HG02642 (cell line): ENCODE results near the gene FCER1G.

Experiments
- ATAC-seq: cut with Tn5 transposase; IDR thresholded peaks from one replicate; pipeline ENCODE4 v1.9.1; 2021; ENCODE audit warnings: mild to moderate bottlenecking; ENCODE audit not compliant: unreplicated experiment, poor library complexity

Gene FCER1G

DNA sequence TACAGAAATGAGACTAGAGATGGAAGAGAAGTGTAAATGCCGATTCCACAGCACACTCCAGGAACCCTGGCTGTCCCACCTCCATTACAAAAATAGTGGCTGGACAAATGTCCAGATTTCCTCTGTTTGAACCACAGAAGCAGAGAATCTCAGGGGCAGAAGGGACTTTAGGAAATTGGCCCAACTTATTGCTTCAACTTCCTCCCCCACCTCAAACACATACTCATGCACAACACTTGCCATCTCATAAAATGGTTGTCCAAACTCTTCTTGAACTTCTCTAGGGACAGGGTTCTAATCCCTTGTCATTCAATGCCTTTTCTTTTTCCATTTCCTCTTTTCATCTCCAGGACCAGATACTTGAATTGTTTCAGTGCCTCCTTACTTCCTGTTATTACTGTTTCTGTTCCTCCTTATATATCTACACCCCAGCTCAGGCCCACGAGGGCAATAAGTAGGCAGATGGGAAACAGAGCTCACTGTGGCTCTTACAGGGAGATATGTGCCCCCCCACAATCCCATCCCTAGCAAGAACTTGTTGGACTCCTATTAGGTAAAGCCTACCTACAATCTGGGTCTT, 29.3 kb upstream of the FCER1G start:
- ATAC-seq = peak; percentile 24

DNA sequence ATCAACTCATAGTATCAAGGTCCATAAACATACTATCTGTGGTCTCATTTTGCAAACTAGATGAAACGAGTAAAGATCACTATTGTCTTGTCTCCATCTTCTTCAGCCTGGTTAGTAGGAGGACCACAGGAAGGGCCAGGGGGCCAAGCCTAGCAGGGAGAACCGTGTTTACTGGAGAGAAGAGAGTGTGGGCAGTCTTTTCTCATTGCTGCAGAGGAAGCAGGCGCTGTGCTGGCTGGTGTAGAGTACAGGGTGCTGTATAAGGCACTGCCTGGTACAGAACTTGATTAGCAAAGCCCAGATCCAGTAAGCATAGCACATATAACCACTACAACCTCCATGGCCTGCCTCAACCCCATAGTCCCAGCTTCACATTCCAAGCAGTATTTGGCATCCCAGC, 27.8 kb upstream of the FCER1G start:
- ATAC-seq = no peak

DNA sequence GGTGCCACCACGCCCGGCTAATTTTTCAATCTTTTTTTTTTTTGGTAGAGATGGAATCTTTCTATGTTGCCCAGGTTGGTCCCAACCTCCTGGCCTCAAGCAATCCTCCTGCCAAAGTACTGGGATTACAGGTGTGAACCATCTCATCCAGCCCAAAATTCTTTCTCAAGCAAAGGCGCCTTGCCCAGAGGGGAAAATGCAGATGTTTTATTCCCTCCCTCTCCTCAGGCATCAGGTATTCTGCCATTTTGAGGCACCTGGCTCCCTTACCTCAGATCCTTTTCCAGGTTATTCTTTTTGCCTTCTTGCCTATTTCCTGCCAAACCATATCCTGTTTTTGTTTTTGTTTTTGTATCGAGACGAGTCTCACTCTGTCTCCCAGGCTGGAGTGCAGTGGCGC, 26.7 kb upstream of the FCER1G start:
- no peak for ATAC-seq

DNA sequence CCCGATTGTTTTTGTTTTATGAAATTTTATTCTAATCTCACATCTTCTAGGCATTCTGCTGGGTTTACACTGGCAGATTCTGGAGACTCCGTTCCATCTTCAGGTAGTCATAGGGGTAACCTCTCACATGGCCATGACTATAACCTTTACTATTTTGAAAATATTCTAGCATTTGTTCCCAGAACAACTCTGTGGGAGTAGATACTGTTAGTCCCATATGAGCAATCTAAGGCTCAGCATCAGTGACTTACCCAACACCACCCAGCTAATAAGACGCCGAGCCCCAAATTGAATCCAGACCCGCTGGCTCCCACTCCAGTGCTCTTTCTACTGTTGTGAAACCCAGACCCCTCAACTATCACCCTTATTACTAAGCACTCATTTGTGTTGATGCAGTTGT, 26.1 kb upstream of the FCER1G start:
- ATAC-seq = no peak

DNA sequence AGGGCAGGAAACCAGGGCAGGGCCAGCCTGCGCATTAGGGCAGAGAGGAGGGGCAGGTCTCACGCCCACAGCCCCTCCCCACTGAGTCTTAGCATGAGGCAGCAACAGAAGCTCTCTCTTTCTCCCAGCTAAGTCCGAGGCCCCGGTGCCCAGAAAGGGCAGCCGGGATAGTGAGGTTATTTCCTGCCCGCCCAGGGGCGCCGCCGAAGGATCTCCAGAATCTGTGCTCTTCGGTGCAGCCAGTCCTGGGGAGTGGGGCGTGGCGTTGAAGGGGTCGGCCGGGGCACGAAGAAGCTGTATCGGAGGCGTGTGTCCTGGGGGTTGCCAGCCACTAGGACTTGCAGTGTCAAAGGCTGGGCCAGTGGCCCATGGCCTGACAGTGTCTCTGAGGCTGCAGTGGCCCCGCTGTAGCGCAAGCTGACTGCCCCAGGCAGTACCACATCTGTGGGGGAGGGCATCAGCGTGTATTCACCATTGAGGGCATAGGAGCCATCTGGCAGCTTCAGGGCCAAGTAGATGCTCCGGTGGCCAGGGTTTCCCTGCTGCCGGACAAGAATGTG, 24.1 kb upstream of the FCER1G start:
- no peak for ATAC-seq

DNA sequence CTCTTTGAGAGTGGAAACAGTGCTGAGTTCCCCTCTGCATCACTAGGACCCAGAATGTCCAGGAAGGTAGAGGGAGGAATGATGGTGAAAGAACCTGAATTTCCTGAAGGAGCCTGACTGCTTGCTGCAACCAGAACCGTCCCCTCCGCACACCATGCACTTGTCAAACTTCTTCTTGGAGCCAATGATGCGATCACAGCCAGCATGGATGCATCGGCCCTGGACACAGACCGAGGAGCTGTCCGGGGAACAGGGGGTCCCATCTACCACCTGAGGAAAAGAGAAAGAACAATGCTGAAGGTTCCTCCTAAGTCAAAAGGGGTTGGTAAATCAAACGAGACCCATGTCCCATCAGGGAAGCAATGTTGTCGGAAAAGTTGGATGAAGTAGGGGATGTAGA, 23.1 kb upstream of the FCER1G start:
- ATAC-seq = no peak

DNA sequence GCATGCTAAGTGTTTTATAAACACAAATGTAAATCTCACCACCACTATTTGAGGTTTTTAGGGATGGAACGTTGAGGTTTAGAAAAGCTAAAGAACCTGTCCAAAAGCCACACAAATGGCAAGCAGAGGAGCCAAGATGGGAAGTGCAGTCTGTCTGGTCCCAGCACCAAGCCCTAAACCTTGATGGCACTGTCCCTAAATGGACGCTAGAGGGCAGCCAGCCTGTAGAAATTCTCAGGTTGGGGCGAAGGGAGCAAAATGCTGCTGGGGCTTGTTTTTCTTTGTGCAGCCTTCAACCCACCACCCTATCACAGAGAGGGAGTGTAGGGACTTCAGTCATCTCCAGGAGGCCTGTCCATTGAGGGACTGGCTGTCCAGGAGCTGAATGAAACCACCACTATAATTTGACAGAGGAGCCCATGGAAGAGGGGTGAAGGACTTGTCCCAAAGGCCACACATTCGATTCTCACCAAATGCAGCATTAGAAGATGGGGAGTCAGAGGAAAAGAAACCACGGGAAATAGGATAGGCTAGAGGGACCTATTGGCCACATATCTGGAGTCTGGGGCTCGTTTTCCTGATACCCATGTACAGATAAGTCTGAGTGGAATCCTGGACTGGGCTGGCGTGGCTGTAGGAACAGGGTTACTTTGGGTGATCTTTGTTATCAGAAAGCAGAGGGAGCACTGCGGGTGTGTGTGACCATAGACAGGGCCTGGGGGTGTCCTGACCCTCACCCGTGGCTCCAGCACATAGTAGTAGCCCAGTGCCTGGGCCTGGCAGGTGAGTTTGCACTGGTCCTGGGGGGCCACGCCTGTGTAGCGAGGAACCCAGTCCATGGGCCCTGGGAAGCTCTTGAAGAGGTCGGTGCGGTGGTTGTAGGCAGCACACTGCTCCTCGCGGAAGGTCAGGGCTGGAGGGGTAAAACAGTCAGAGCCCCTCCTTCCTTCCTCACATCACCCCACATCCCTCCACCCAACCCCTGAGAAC, 22.3 kb upstream of the FCER1G start:
- ATAC-seq = peak; percentile 68

DNA sequence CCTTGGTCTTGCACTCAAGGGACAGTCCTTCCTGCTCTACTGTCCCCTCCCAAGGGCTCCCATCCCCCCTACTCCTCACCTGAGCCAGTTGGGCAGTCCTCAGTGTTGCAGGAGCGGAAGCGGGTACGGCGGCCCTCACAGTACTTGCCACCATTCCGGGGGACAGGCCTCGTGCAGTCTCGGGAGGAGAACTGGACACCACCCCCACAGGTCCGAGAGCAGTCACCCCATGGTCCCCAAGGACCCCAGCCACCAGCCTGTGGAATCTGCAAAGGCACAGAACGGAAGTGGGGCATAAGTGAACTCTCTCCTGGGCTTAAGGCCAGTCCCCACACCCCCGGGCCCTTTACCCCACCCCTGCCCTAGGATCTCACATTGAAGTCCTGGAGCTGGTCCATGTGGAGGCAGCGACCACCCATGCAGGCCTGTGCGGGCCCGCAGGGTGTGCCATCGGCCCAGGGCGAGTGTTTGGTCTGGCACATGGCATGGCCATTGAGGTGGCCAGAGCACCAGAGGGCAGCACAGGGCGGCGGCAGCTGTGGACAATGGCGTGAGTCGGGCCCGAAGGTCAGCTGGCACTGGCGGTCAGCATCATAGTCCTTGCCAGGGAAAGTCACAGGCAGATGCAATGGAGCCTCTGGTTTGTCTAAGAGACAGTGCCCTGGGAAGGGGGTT, 21.4 kb upstream of the FCER1G start:
- no peak for ATAC-seq

DNA sequence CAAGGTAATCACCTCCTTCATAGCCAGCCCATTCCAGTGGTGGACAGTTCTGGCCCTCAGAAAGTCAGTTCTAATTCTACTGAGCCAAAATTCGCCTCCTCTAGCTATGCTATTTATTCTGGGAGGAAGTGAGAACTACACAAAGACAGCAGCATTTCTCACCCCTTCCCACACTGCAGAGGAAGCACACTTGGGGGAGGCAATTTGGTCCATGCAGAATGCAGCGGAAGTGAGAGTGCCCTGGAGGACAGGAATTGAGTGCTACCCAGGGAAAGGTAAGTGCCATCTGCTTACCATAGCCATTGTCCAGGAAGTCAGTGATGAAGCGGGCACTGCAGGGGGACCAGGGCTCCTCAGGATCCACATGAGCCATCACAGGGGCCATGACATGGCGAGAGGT, 19.9 kb upstream of the FCER1G start:
- ATAC-seq = no peak

DNA sequence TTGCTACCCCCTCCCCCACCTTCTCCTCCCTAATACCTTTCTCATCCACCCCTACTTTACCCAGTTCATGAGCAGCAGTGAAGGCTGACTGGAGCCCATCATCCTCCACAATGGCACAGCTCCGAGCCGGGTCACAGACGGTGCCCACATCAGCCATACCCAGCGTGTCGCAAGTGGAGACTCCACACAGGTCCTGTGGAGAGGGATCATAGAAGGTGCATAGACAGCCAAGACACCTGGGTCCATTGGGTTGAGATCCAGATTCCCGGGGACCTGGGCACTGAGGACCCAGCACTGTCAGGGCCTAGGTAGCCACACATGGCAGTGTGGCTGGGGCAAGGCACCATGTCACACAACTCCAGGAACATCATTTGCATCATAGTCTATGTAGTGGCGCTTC, 19.0 kb upstream of the FCER1G start:
- ATAC-seq = no peak

DNA sequence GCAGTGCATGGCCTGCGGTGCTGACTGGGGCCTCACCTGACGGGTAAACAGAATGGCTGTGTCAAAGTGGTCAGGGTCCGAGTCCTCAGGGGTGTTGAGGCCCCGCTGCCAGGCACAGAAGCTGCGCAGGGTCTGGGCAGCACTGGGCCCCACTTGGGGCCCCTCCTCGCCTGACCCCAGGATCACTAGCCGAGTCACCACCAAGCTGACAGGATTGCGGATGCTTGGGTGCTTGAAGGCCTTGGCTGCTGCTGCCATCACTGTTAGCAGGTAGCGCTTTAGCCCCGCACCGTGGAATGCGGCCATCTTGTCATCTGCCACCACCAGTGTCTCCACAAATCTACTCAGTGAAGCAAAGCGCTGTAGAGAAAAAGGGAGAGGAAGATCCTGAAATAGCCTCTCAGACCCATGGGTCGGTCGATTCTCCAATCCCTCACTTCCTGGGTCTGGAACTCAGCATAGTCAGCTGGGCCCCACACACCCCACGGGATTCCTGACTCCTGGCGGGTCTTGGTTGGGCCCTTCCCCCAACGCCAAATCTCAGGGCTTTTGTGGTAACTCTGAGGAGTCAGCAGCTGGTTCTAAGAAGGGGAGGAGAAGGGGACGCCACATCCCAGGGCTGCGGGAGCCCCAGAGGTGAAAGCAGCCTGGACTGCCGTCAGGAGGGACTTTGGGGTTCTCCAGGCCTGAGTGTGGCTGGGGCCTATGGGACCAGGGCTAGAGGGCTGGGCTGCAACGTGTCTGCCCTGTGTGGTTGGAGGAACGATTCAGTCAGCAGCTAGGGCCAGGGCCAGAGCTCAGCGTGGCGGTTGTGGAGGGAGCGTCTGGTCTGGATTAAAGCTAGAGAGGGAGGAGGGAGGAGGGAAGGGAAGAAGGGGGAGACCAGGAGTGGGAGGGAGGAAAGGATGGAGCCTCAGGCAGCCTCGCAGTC, 18.3 kb upstream of the FCER1G start:
- ATAC-seq = no peak

DNA sequence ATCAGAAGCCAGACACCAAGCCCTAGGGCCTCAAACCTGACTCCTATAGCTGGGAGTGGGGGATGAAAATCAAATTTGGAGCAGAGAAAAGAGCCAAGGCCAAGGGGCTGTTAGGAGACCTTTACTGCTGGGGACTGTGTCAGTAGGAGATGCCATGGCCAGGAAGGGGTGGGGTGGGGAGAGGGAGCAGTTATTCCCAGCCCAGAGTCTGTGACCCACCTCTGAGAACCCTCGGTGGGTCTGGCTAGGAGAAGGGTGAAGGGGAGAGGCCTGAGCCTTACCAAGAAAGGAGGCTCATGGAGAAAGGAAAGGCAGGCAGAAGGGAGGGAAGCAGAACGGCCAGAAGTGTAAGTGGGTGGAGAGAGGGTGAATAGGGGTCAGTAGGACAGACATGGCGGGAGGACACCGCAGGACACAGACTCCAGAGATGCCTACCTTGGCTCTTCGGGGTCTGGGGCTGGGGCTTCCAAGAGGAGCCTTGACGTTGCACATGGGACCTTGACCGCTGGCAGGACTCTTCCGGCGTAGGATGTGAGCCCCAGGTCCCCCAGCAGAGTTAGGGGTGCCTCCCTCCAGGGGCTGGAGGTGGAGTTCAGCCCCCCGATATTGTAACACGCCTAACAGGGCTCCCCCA, 17.4 kb upstream of the FCER1G start:
- ATAC-seq = no peak

DNA sequence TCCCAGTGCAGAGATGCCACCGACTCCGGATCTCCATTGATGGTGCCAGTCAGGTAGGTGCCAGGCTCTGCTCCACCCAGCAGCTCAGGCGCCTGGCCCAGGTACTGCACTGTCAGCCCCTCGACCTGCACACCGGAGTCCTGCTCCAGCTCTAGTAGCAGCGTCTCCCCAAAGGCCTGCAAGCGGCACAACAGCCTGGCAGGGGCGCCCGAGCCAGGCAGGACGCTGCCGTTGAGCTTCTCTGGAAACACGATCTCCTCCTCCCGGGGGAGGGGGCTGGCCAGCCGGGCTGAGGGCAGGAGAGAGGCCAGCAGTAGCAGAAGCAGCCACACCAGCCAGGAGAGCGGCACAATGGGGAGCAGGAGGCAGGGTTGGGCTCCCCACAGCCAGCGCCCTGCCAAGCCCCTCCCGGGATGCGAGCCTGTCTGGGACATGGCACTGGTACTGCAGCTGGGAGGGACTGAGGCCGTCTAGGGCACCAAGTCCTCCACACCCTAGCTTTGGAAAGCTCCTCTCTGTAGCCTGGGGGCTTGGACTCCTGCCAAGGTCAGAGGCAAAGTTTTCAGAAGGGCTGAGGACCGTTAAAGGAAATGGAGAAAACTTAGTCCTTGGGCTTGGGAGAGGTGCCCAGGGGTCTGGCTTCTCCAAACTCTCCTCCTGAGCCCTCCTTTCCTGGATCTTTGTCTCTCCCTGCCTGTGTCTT, 16.8 kb upstream of the FCER1G start:
- no peak for ATAC-seq

DNA sequence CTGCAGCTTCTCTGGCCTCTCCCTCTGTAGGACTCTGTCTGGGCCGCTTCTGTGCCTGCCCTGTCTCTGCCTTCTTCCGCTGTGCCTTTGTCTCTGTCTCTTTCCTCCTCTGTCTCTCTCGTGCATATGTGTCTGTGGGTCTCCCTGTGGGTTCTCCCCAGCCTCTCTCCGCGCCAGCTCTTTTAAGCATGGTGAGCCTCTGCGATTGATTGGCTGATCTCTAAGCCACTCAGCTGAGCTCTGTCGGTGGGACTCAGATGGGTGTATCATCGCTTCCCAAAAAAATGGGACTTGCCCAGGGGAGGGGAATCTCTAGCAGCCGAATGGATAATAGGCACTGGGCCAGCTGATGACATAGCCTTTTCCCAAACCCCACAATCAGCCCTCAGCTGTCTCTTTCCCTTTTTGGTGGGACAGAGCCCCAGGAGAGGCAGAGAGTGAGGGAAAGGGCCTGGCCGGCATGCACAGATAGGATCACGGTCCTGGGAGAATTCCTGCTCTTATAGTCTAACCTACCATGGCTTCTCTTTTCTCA, 16.1 kb upstream of the FCER1G start, which contains the start of gene ADAMTS4:
Gene ADAMTS4 (minus strand): TSS at position 158 of the 535 bp plus-strand sequence. CDS start 427 bp downstream, outside the sequence.
- no peak for ATAC-seq

DNA sequence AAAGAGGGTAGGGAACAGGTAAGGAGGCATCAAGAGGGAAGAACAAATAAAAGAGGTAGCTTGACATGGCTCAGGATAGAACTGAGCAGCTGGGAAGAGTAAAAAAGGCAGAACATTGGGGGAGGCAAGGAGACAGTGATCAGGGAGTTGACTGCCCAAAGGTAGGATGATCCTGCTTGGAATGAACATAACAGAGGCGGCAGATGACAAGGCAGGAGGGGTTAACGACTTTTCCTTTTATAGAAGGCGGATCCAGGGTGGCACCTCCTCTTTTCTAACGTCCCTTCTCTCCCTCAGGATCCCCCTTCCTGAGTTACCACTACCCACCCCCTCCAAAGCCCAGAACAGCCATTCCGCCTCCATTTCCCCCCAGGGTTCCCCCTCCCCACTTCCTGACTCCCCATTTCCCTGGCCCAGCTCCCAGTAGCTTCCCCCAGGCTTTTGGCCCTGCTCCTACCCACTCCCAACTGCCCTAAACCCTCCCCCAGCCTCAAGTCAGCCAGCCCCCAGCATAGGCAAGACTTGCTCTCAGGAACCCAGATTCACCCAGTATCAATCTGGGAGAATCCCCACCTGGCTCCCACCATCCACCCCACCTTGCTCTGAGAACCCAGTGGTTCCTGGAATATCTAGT, 15.5 kb upstream of the FCER1G start:
- no peak for ATAC-seq

DNA sequence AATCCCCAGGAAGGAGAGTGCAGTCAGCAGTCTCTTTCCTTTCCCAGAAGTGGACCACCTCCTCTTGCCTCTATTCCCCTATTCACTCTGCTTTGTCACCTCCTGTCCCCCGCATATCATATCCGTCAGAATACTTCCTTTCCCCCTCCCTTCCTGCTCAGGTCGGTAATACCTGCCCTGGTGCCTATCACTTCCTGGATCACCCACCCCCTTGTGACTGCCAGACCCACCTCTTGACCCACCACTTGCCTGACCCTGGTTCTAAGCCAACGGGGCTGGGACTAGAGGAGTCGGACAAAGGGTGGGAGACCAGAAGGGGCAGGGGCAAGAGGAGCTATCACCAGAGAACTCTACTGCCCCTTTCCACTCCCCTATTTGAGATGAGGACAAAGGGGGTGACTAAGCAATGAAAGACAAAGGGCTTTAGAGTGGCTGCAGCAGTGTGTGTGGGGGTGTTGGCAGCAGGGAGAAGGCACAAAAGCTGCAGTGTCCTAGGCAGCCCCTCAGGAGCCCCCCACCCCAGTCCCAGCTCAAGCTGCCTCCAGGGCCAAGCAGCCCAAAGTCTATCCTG, 14.6 kb upstream of the FCER1G start:
- no peak for ATAC-seq

DNA sequence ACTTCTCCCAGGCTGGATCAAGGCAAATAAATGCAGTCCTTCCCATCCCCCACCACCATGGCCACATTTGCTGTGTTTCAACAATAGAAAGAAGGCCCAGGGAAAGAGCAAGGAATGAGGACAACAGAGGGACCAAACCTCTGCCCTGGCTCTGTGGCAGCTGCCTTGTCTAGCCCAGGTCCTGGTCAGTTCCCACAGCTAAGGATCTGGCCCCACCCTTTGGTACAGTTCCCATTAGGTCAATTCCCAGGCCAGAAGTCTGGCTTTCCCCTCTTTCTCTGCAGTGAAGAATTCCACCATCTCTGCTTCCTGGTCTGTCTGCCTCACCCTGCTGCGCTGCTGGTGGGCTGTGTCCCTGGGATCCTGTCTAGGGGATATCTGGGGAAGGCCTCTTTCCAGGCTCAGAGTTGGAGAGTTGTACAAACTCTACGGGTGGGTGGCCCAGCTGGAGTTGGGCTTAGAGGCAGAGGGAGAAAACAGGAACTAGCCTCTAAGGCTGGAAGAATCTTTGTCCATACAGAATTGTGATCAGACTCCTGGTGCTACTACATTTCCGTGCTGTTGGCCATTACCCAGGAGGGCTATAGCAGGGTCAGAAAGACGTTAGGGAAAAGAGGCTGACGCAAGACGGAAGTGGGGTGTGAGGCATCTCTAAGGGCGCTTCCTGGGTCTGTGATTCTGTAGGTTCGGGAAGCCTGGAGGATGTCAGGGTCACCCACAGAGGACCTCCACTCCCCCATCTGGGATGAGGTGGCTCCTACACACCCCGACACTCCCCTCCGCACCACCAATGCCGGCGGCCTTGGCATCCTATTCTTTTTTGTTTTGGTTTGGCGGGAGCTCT, 13.9 kb upstream of the FCER1G start:
- ATAC-seq = no peak
